ENCODE data around the gene NEK7. TPM values are rescaled to one million over a fixed set of nuclear protein-coding genes. Genes with fewer than 3 reads are reported as not detected.

The NEK7 gene
- total and polyA plus RNA-seq, 9 of the 15 experiments (the other 6 are each of a cell fraction or from before 2014, with no cell fraction given), result 8.5 to 37.3 (median 27.7) TPM

GRCh38 chr1:198357937-198358336 lies 201.1 kb downstream of the NEK7 start:
- ATAC-seq (no peak), FAIRE-seq (no peak), DNase-seq (ENCODE audit: extremely low read depth in 1 of 4, low spot score in 3 of 4) (no peak)
- 4% methylated on average over 2 of the region's 2 CpGs for WGBS (ENCODE audit: insufficient coverage, low coverage, missing lambda C conversion rate)
- H3K79me2 ChIP-seq (ENCODE audit: control insufficient read depth, insufficient read depth, low read length), result no peaks in the 10 kb centered on the region
- H3K4me1 ChIP-seq (replicated peaks in 1 of 2; ENCODE audit: control insufficient read depth in 2 of 2, insufficient read depth in 2 of 2, low read length in 2 of 2), result no peaks in the 10 kb centered on the region
- in situ Hi-C loops (cut with MboI), result no loop called here
- TF ChIP-seq HMBOX1 (IDR thresholded peaks at IDR 0.05), result no peak
- no peak for TF ChIP-seq SRSF3 (IDR thresholded peaks at IDR 0.05; ENCODE audit: insufficient read depth, low read length)
- no peak for TF ChIP-seq SAP30 (IDR thresholded peaks at IDR 0.05; ENCODE audit: borderline replicate concordance, insufficient read depth, low read depth, low read length, poor library complexity, severe bottlenecking)
- TF ChIP-seq RBM15 (IDR thresholded peaks at IDR 0.05; ENCODE audit: insufficient read depth, low read length), result no peak
- no peak for TF ChIP-seq CBX3 (IDR thresholded peaks at IDR 0.05; ENCODE audit: borderline replicate concordance in 1 of 2, low read length in 2 of 2)
- TF ChIP-seq ZNF23 (CRISPR knock-in tag; IDR thresholded peaks at IDR 0.05), result no peak
- no peak for TF ChIP-seq POLR2B (IDR thresholded peaks at IDR 0.05; ENCODE audit: low read depth, partially characterized antibody)
- TF ChIP-seq BACH1 (tag; IDR thresholded peaks at IDR 0.05), result no peak
- no peak for TF ChIP-seq SRSF1 (IDR thresholded peaks at IDR 0.05; ENCODE audit: low read depth, low read length)
- no peaks in the 10 kb centered on the region for H3K9me3 ChIP-seq (replicated peaks; ENCODE audit: control insufficient read depth, insufficient read depth, low read depth, low read length)
- no peaks in the 10 kb centered on the region for H3K9me1 ChIP-seq (ENCODE audit: control insufficient read depth, insufficient read depth, low read length)
- H2AFZ ChIP-seq (ENCODE audit: low read depth, low read length), result no peak overlapping the region
- no peak overlapping the region for H3K4me3 ChIP-seq
- H3K27me3 ChIP-seq (ENCODE audit: control insufficient read depth in 2 of 2, insufficient read depth in 2 of 2, low read length in 2 of 2), result no peaks in the 10 kb centered on the region
- H3K9ac ChIP-seq (ENCODE audit: insufficient read depth in 1 of 2, low read depth in 2 of 2, low read length in 2 of 2), result no peak overlapping the region
- no peaks in the 10 kb centered on the region for H3K36me3 ChIP-seq (ENCODE audit: control insufficient read depth, insufficient read depth, low read length)
- H3K4me2 ChIP-seq (ENCODE audit: insufficient read depth, low read length), result no peak overlapping the region
- BruUV-seq (replicated peaks), result no TSS peak
- H3K27ac ChIP-seq (ENCODE audit: extremely low read depth, low read depth, low read length), result no peak overlapping the region
- POLR2A ChIA-PET, result interaction anchor here (0.7 kb wide), 1 partner anchor 453 kb away, joined by 4 read pairs; no protein-coding TSS in a partner anchor
- CTCF ChIA-PET (ENCODE audit: low intra/inter-chr PET ratio), result interaction anchor here (1.1 kb wide), 1 partner anchor 270 kb away, joined by 4 read pairs; no protein-coding TSS in a partner anchor
- no peaks in the 10 kb centered on the region for H4K20me1 ChIP-seq (replicated peaks; ENCODE audit: control insufficient read depth, insufficient read depth, low read length)
- intact Hi-C loops (cut with micrococcal nuclease), result loop anchor here (2.0 to 10.0 kb wide), 5 partner anchors 109 to 836 kb away; partner anchors contain the start of gene NEK7
